OCI-LY7 (cell line): Measurements from ENCODE around the gene ARHGAP24. TPM values are rescaled to one million over a fixed set of nuclear protein-coding genes. Genes with fewer than 3 reads are reported as not detected.

Experiments
- BruUV-seq: library from RNA; stranded (reverse); fragments of 400-500 nt; replicated peaks from 2 replicates; lab custom pipeline; 2021; lab: Mats Ljungman, UMichigan
- CTCF ChIA-PET: fragments of 300-600 bp; sonication (Branson Sonifier 250); formaldehyde crosslinking; loops from one replicate; lab custom pipeline; 2022; ENCODE audit warnings: antibody characterized with exemption; ENCODE audit not compliant: unreplicated experiment; lab: Charles Lee
- POLR2A ChIA-PET: fragments of 300-600 bp; sonication (Branson Sonifier 250); formaldehyde crosslinking; loops from one replicate; lab custom pipeline; 2022; ENCODE audit warnings: antibody characterized with exemption; lab: Charles Lee
- DNase-seq: peaks from one replicate; pipeline ENCODE4 v3.0.0-alpha.2; 2015; ENCODE audit warnings: low spot score
- H2AFZ ChIP-seq: fragments of 200-600 bp; sonication (generic), shearing (Covaris generic); 2 replicates; pipeline ENCODE4 v1.6.1; 2014; ENCODE audit warnings: mild to moderate bottlenecking, antibody characterized with exemption, low read length, moderate library complexity
- H3K27ac ChIP-seq: fragments of 200-600 bp; sonication (generic); 2 replicates; pipeline ENCODE4 v1.5.1; 2014; ENCODE audit warnings: mixed run types, low read depth, mild to moderate bottlenecking, moderate library complexity, low read length, inconsistent platforms; ENCODE audit not compliant: poor library complexity, severe bottlenecking
- H3K36me3 ChIP-seq: fragments of 200-600 bp; sonication (generic); 2 replicates; pipeline ENCODE4 v1.6.1; 2014; ENCODE audit warnings: mild to moderate bottlenecking, antibody characterized with exemption, low read length, moderate library complexity, mixed read lengths; ENCODE audit not compliant: insufficient read depth
- H3K4me1 ChIP-seq: fragments of 200-600 bp; sonication (generic); 2 replicates; pipeline ENCODE4 v1.5.1; 2014; ENCODE audit warnings: mild to moderate bottlenecking, low read length; ENCODE audit not compliant: insufficient read depth, poor library complexity, severe bottlenecking
- H3K4me2 ChIP-seq: fragments of 200-600 bp; sonication (generic); 2 replicates; pipeline ENCODE4 v1.6.1; 2014; ENCODE audit warnings: mild to moderate bottlenecking, low read length
- H3K4me3 ChIP-seq: fragments of 200-600 bp; sonication (generic); 2 replicates; pipeline ENCODE4 v1.5.1; 2014; ENCODE audit warnings: mild to moderate bottlenecking, low read depth, low read length; ENCODE audit not compliant: poor library complexity, severe bottlenecking
- H3K79me2 ChIP-seq: fragments of 200-600 bp; sonication (generic); 2 replicates; pipeline ENCODE4 v1.6.1; 2016; ENCODE audit warnings: low read depth, mild to moderate bottlenecking, low read length, moderate library complexity, mixed read lengths; ENCODE audit not compliant: insufficient read depth
- H3K9me2 ChIP-seq: fragments of 200-600 bp; sonication (generic); 2 replicates; pipeline ENCODE4 v1.6.1; 2016; ENCODE audit warnings: mild to moderate bottlenecking, low read length, mixed read lengths; ENCODE audit not compliant: insufficient read depth
- H3K9me3 ChIP-seq: fragments of 200-600 bp; sonication (generic); 2 replicates; pipeline ENCODE4 v1.6.1; 2014; ENCODE audit warnings: mild to moderate bottlenecking, mixed run types, low read length, mixed read lengths
- H4K20me1 ChIP-seq: fragments of 200-600 bp; sonication (generic); 2 replicates; pipeline ENCODE4 v1.6.1; 2014; ENCODE audit warnings: mild to moderate bottlenecking, antibody characterized with exemption, low read length, moderate library complexity, mixed read lengths; ENCODE audit not compliant: insufficient read depth
- EZH2phosphoT487 ChIP-seq: fragments of 200-600 bp; sonication (generic); IDR thresholded peaks from 2 replicates; pipeline ENCODE4 v1.6.1; 2018; ENCODE audit warnings: low read depth, borderline replicate concordance, mild to moderate bottlenecking, mixed run types, antibody characterized with exemption, low read length, moderate library complexity, mixed read lengths
- intact Hi-C: fragments of 100-400 bp; cut with micrococcal nuclease; formaldehyde crosslinking; loops from one replicate; pipeline ENCODE4 v1.10.0; 2022; ENCODE audit not compliant: unreplicated experiment
- total RNA-seq, 2 experiments: library from RNA; depleted of rRNA in 1 of 2; stranded (reverse); fragments of >200 nt in 1 of 2; shearing (Covaris generic) in 1 of 2; gene quantifications; 2 replicates each; pipeline ENCODE4 v1.2.3, GENCODE V29; 2014 to 2022
- TF ChIP-seq, protein P1 (sequence below): fragments of 200-600 bp; sonication (generic); conservative IDR thresholded peaks from 2 replicates; pipeline ENCODE4 v1.5.1; 2014; ENCODE audit warnings: mild to moderate bottlenecking, antibody characterized with exemption, low read length, moderate library complexity, mixed read lengths

ARHGAP24 gene
- total RNA-seq, 2 experiments from 2014 or later = 0.88 to 4.4 TPM

DNA sequence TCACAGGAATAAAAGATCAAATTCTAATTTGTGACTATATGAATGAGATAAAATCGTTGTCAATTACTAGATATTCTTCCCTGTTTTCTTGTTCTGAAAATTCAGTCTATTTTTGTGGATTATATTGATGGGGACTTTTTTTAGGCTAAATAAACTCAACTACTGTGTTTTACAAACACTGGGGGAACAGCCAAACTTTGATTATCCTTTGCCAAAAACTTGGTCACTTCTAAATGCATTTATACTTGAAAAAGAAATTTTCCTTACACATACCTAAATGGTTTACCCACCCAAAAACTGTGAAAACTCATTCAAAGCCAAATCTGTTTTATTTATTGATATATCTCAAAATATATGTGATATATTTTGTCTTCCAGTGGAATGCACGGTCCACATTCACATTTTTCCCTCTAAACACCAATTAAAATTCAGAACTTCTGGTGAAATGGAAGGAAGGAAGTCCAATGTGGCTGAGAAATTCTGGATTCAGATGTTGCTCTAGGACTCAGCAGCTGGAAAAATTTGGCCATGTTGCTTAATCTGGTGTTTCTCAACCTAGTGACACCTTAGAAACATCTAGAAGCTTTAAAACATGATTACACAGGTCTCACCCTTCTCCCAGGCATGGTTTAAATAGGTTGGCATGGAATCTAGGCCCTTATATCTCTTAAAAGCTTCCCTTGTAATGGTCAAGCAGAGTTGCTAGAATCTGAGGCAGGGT is 28.6 kb upstream of the ARHGAP24 start:
- Histone ChIP-seq H3K9me3 (no peaks in the 10 kb centered on the region), H3K79me2 (no peaks in the 10 kb centered on the region), H3K4me1 (peaks cover 16% of the 10 kb centered on the region), H3K36me3 (no peaks in the 10 kb centered on the region), H3K9me2 (no peaks in the 10 kb centered on the region), H3K4me3 (no peak overlapping the region), H2AFZ (no peak overlapping the region), H3K27ac (no peak overlapping the region), H4K20me1 (no peaks in the 10 kb centered on the region), H3K4me2 (no peak overlapping the region)
- no peak for DNase-seq
- BruUV-seq = no TSS peak
- POLR2A ChIA-PET = interaction anchor here (1.3 kb wide), 1 partner anchor 16 kb away, joined by 3 read pairs; no protein-coding TSS in a partner anchor
- TF ChIP-seq EZH2phosphoT487 = no peak
- intact Hi-C loops = no loop called here
- CTCF ChIA-PET = no interaction called here

DNA sequence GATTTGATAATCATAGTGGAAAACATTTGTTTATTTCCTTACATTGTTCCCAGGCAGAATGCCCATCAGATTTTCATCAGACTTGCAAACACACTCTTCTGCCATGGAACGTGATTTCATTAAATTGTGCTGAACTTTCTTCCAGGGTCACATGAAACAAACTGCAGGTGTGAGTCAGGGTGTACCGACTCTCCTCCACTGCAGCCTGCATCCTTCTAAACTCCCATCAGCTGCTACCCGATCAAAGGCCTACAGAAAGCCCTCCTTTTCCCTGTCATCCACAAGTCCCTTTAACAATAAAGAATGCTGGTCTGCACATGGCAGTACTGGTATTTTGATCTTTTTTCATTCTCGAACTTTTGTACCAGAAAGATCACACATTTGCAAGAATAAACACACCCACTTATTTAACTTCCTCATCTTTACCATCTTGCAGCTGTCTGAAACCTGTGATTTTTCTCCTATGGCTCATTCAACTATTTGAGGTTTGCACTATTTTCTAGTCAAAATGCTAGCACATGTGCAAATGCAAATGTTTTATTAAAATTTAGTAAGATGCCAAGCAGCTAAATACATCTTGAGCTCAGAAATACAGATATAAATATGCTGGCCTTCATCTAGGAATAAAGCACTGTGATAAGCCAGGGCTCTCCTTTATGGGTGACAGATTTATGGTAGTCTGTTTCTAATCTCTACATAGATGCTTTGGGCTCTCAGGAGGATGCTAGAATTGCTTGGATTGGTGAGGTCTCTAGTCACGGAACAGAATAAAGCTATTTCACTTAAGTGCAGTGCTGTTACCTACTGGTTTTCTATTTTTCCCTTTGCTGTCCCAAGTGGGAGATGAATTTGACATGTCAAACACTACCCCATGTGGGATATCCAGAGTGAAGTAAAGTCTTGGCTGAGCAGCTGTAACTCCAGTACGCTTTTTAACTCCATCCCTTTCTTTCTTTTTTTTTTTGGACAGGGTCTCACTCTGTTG is 25.8 kb upstream of the ARHGAP24 start:
- Histone ChIP-seq H3K36me3 (no peaks in the 10 kb centered on the region), H4K20me1 (no peaks in the 10 kb centered on the region), H3K79me2 (no peaks in the 10 kb centered on the region), H3K27ac (peak overlapping the region; percentile 28), H3K4me1 (peaks cover 16% of the 10 kb centered on the region), H2AFZ (peak overlapping the region; percentile 94), H3K9me2 (no peaks in the 10 kb centered on the region), H3K9me3 (no peaks in the 10 kb centered on the region), H3K4me3 (no peak overlapping the region), H3K4me2 (peak overlapping the region; percentile 70)
- CTCF ChIA-PET = interaction anchor here (1.3 kb wide), 1 partner anchor 25 kb away, joined by 4 read pairs; the partner anchor contains the start of gene ARHGAP24
- intact Hi-C loops = loop anchor here (1.0 kb wide), 1 partner anchor 26 kb away; the partner anchor contains the start of gene ARHGAP24
- POLR2A ChIA-PET = interaction anchor here (0.6 to 3.6 kb wide), 13 partner anchors 9 to 551 kb away, joined by 3 to 18 read pairs (median 6); no protein-coding TSS in a partner anchor
- no TSS peak for BruUV-seq
- peak; percentile 49 for DNase-seq
- TF ChIP-seq, protein P1, sequence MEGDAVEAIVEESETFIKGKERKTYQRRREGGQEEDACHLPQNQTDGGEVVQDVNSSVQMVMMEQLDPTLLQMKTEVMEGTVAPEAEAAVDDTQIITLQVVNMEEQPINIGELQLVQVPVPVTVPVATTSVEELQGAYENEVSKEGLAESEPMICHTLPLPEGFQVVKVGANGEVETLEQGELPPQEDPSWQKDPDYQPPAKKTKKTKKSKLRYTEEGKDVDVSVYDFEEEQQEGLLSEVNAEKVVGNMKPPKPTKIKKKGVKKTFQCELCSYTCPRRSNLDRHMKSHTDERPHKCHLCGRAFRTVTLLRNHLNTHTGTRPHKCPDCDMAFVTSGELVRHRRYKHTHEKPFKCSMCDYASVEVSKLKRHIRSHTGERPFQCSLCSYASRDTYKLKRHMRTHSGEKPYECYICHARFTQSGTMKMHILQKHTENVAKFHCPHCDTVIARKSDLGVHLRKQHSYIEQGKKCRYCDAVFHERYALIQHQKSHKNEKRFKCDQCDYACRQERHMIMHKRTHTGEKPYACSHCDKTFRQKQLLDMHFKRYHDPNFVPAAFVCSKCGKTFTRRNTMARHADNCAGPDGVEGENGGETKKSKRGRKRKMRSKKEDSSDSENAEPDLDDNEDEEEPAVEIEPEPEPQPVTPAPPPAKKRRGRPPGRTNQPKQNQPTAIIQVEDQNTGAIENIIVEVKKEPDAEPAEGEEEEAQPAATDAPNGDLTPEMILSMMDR = no peak
- TF ChIP-seq EZH2phosphoT487 = no peak
